ENCODE data around the gene BAZ1A. TPM values are rescaled to one million over a fixed set of nuclear protein-coding genes. Genes with fewer than 3 reads are reported as not detected.

Gene BAZ1A
- total RNA-seq, 2 experiments from 2014 or later: 48.7 to 57.4 TPM

DNA sequence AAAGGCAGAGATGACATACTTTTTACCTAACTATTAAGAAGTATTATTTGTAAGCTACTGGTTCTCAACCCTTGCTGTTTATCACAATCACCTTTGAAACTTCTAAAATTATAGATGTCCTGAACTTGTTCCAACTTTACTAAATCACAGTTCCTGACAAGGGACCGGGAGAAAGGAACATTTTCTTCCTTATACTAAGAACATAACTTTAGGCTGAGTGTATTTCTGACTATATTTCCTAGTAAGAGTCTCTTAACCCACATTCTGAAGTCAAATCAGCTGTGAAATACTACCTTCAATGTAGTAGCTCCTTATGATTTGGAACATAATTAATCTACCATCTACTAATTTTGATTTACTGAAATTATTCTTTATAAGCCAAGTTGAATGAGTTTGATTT is 80.2 kb downstream of the BAZ1A start:
- ATAC-seq: no peak
- CTCF ChIA-PET: interaction anchor here (0.7 kb wide), 1 partner anchor 9 kb away, joined by 3 read pairs; no protein-coding TSS in a partner anchor

GRCh38 chr14:34794217-34794616 is 80.9 kb downstream of the BAZ1A start:
- ATAC-seq (no peak), DNase-seq (no peak)
- Mint-ChIP-seq H3K36me3 (peaks cover 54% of the 10 kb centered on the region), H3K27ac (no peak overlapping the region), H3K4me1 (peaks cover 4% of the 10 kb centered on the region), H3K27me3 (no peaks in the 10 kb centered on the region), H3K9me3 (ENCODE audit: low read depth) (no peaks in the 10 kb centered on the region), H3K4me3 (no peak overlapping the region)
- CTCF ChIA-PET: no interaction called here

More for the DNA sequence above, 80.2 kb downstream of the BAZ1A start:
- no peaks in the 10 kb centered on the region for H3K9me3 Mint-ChIP-seq (ENCODE audit: low read depth)
- peaks cover 4% of the 10 kb centered on the region for H3K4me1 Mint-ChIP-seq
- H3K4me3 Mint-ChIP-seq: no peak overlapping the region
- H3K36me3 Mint-ChIP-seq: peaks cover 55% of the 10 kb centered on the region
- no peak overlapping the region for H3K27ac Mint-ChIP-seq
- H3K27me3 Mint-ChIP-seq: no peaks in the 10 kb centered on the region
- no peak for DNase-seq

- H3K36me3 Mint-ChIP-seq: peaks cover 45% of the 10 kb centered on the region
- H3K4me1 Mint-ChIP-seq: peaks cover 3% of the 10 kb centered on the region
- DNase-seq (no peak), ATAC-seq (no peak)
- H3K27ac Mint-ChIP-seq: no peak overlapping the region
- no peak overlapping the region for H3K4me3 Mint-ChIP-seq
- no peaks in the 10 kb centered on the region for H3K9me3 Mint-ChIP-seq (ENCODE audit: low read depth)
- H3K27me3 Mint-ChIP-seq: no peaks in the 10 kb centered on the region
- CTCF ChIA-PET: no interaction called here
These were observed 82.6 kb downstream of the BAZ1A start for GRCh38 chr14:34792598-34792997.

DNA sequence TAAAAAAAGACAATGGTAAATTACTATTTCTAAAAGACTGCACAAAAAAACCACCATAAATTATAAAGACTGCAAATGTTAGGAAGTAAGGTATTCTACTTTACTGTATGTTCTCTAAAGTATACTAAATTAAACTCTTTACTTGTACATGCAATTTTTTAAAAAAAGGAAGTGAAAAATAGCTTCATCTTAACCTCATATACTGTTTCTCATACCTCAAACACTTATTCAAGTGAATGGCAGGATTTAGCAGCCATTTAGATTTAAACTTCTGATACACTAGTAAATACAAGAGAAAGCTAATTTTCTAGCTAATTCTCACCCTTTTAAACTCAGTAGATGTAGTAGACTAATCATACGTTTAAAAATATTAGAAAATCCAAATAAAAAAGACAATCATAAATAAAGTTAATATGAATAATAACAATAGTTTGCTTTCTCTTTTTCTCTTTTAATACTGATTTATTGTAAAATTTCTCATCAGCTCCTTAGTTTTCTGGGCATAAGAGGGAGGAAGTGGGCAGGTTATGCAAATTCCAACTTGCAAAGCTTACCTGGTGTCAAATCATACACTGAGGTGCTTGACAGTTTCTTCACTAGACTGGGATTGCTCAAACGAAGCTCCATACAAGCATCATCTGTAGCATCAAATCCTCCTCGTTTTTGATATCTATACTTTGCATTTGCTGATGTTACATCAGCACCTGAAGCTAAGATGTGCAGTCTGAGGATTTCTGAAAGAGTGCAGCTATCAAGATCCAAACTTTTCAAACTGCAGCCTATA is 89.7 kb downstream of the BAZ1A start:
- no peak for DNase-seq
- Mint-ChIP-seq H3K27me3 (no peaks in the 10 kb centered on the region), H3K4me3 (no peak overlapping the region), H3K9me3 (ENCODE audit: low read depth) (no peaks in the 10 kb centered on the region), H3K36me3 (peaks cover 50% of the 10 kb centered on the region), H3K4me1 (peaks cover 21% of the 10 kb centered on the region), H3K27ac (no peak overlapping the region)
- ATAC-seq: no peak
- CTCF ChIA-PET: interaction anchor here (0.9 kb wide), 1 partner anchor 10 kb away, joined by 3 read pairs; no protein-coding TSS in a partner anchor

DNA sequence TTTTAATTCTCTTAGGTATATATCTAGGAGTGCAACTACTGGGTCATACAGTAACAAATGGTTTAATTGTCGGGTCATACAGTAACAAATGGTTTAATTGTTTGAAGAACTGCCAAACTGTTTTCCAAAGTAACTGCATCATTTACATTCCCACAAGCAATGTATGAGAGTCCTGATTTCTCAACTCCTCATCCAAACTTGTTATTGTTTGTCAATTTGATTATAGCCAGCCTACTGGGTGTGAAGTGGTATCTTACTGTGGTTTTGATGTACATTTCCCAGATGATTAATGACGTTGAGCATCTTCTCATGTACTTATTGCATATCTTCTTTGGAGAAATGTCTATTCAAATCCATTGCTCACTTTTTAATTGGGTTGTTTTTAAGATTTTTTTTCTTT is 93.1 kb downstream of the BAZ1A start:
- DNase-seq (no peak), ATAC-seq (no peak)
- no peaks in the 10 kb centered on the region for H3K27me3 Mint-ChIP-seq
- peaks cover 49% of the 10 kb centered on the region for H3K36me3 Mint-ChIP-seq
- peaks cover 22% of the 10 kb centered on the region for H3K4me1 Mint-ChIP-seq
- CTCF ChIA-PET: no interaction called here
- no peak overlapping the region for H3K4me3 Mint-ChIP-seq
- no peaks in the 10 kb centered on the region for H3K9me3 Mint-ChIP-seq (ENCODE audit: low read depth)
- H3K27ac Mint-ChIP-seq: no peak overlapping the region

GRCh38 chr14:34781242-34781641 is 93.9 kb downstream of the BAZ1A start:
- no peaks in the 10 kb centered on the region for H3K27me3 Mint-ChIP-seq
- peaks cover 50% of the 10 kb centered on the region for H3K36me3 Mint-ChIP-seq
- DNase-seq (no peak), ATAC-seq (no peak)
- H3K4me3 Mint-ChIP-seq: no peak overlapping the region
- H3K9me3 Mint-ChIP-seq (ENCODE audit: low read depth): no peaks in the 10 kb centered on the region
- peaks cover 22% of the 10 kb centered on the region for H3K4me1 Mint-ChIP-seq
- CTCF ChIA-PET: no interaction called here
- H3K27ac Mint-ChIP-seq: no peak overlapping the region

- H3K27me3 Mint-ChIP-seq: no peaks in the 10 kb centered on the region
- H3K9me3 Mint-ChIP-seq (ENCODE audit: low read depth): no peaks in the 10 kb centered on the region
- peak overlapping the region; percentile 38 for H3K27ac Mint-ChIP-seq
- CTCF ChIA-PET: no interaction called here
- DNase-seq (no peak), ATAC-seq (no peak)
- no peak overlapping the region for H3K4me3 Mint-ChIP-seq
- H3K4me1 Mint-ChIP-seq: peaks cover 22% of the 10 kb centered on the region
- peaks cover 54% of the 10 kb centered on the region for H3K36me3 Mint-ChIP-seq
These were observed 94.5 kb downstream of the BAZ1A start for GRCh38 chr14:34780646-34781045.

DNA sequence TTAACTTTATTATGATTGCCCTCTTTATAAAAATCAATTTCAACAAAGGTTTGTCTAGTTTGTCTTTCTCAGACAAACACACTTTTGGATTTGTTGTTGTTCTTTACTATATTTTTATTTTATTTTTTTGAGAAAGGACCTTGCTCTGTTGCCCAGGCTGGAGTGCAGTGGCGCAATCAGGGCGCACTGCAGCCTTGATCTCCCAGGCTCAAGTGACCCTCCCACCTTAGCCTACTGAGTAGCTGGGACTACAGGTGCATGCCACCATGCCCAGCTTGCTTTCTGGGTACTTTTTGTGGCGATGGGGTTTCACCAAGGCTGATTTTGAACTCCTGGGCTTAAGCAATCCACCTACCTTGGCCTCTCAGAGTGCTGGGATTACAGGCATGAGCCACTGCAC is 96.4 kb downstream of the BAZ1A start:
- no peak overlapping the region for H3K4me3 Mint-ChIP-seq
- no peaks in the 10 kb centered on the region for H3K9me3 Mint-ChIP-seq (ENCODE audit: low read depth)
- H3K27ac Mint-ChIP-seq: no peak overlapping the region
- ATAC-seq: no peak
- CTCF ChIA-PET: interaction anchor here (2.8 kb wide), 1 partner anchor 11 kb away, joined by 8 read pairs; no protein-coding TSS in a partner anchor
- peaks cover 59% of the 10 kb centered on the region for H3K36me3 Mint-ChIP-seq
- no peaks in the 10 kb centered on the region for H3K27me3 Mint-ChIP-seq
- H3K4me1 Mint-ChIP-seq: peaks cover 21% of the 10 kb centered on the region
- DNase-seq: no peak

DNA sequence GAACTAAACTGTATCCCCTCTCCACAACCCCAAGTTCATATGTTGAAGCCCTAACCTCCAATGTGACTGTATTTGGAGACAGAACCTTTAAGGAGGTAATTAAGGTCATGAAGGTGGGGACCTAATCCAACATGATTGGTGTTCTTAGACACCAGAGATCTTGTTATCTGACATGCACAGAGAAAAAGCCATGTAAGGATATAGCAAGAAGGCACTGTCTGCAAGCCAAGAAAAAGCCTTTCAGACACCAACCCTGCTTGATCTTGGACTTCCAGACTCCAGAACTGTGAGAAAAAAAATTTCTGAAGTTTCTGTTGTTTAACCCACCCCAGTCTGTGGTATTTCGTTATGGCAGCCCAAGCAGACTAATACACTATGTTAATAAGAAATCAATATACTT is 98.5 kb downstream of the BAZ1A start:
- Mint-ChIP-seq H3K27me3 (no peaks in the 10 kb centered on the region), H3K36me3 (peaks cover 52% of the 10 kb centered on the region), H3K9me3 (ENCODE audit: low read depth) (no peaks in the 10 kb centered on the region), H3K4me3 (no peak overlapping the region), H3K4me1 (peaks cover 8% of the 10 kb centered on the region), H3K27ac (peak overlapping the region; percentile 47)
- ATAC-seq (no peak), DNase-seq (no peak)
- CTCF ChIA-PET: no interaction called here

- peaks cover 5% of the 10 kb centered on the region for H3K4me1 Mint-ChIP-seq
These were observed 99.2 kb downstream of the BAZ1A start for GRCh38 chr14:34775922-34776321.

GRCh38 chr14:34775342-34775741 is 99.8 kb downstream of the BAZ1A start:
- CTCF ChIA-PET: no interaction called here
- Mint-ChIP-seq H3K27me3 (no peaks in the 10 kb centered on the region), H3K36me3 (peaks cover 49% of the 10 kb centered on the region), H3K27ac (no peak overlapping the region), H3K9me3 (ENCODE audit: low read depth) (no peaks in the 10 kb centered on the region), H3K4me3 (no peak overlapping the region), H3K4me1 (peaks cover under 1% of the 10 kb centered on the region)
- DNase-seq (no peak), ATAC-seq (no peak)

More at GRCh38 chr14:34775922-34776321, 99.2 kb downstream of the BAZ1A start:
- Mint-ChIP-seq H3K36me3 (peaks cover 50% of the 10 kb centered on the region), H3K4me3 (no peak overlapping the region), H3K9me3 (ENCODE audit: low read depth) (no peaks in the 10 kb centered on the region), H3K27me3 (no peaks in the 10 kb centered on the region), H3K27ac (no peak overlapping the region)
- ATAC-seq (no peak), DNase-seq (no peak)
- CTCF ChIA-PET: no interaction called here

- CTCF ChIA-PET: interaction anchor here (0.7 kb wide), 1 partner anchor 38 kb away, joined by 3 read pairs; no protein-coding TSS in a partner anchor
- Mint-ChIP-seq H3K27ac (no peak overlapping the region), H3K4me3 (no peak overlapping the region), H3K4me1 (no peaks in the 10 kb centered on the region), H3K27me3 (no peaks in the 10 kb centered on the region), H3K9me3 (ENCODE audit: low read depth) (no peaks in the 10 kb centered on the region), H3K36me3 (peaks cover 37% of the 10 kb centered on the region)
- no peak for DNase-seq
- ATAC-seq: no peak
These were observed 104.3 kb downstream of the BAZ1A start for GRCh38 chr14:34770901-34771300.

DNA sequence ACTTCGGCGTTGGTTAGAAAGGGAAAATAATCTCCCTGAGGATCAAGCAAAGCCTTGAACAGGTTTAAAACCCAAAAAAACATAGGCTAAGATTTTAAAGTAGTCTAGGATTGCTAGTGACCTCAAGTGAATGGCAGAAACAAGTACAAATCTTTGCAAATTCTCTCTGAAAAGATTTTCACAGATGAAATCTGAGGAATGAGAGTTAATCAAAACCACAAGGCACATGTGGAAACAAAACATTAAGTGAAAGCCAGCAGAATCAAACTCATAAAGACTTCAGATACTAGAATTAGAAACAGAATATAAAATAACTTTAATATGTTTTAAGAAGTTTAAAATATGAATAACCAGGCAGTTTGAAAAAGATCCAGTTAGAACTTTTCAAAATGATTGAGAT is 108.6 kb downstream of the BAZ1A start:
- Mint-ChIP-seq H3K4me3 (no peak overlapping the region), H3K36me3 (peaks cover 34% of the 10 kb centered on the region), H3K27me3 (no peaks in the 10 kb centered on the region), H3K9me3 (ENCODE audit: low read depth) (no peaks in the 10 kb centered on the region), H3K4me1 (no peaks in the 10 kb centered on the region), H3K27ac (no peak overlapping the region)
- no peak for DNase-seq
- ATAC-seq: no peak
- CTCF ChIA-PET: interaction anchor here (3.0 to 3.4 kb wide), 2 partner anchors 12 to 43 kb away, joined by 8 to 14 read pairs; no protein-coding TSS in a partner anchor

- no peaks in the 10 kb centered on the region for H3K4me1 Mint-ChIP-seq
- ATAC-seq (no peak), DNase-seq (no peak)
- no peak overlapping the region for H3K4me3 Mint-ChIP-seq
- CTCF ChIA-PET: interaction anchor here (3.4 kb wide), 1 partner anchor 42 kb away, joined by 14 read pairs; no protein-coding TSS in a partner anchor
- peaks cover 37% of the 10 kb centered on the region for H3K36me3 Mint-ChIP-seq
- no peak overlapping the region for H3K27ac Mint-ChIP-seq
- H3K9me3 Mint-ChIP-seq (ENCODE audit: low read depth): no peaks in the 10 kb centered on the region
- H3K27me3 Mint-ChIP-seq: no peaks in the 10 kb centered on the region
These were observed 109.1 kb downstream of the BAZ1A start for GRCh38 chr14:34766060-34766459.

Measured in activated CD8-positive, alpha-beta memory T cell treated with anti-CD3 and anti-CD28 coated beads, Interleukin-2, amount 10 ng/mL, durations not matched to agents 7 days and 5 days (primary cell).